ENCODE data around the gene CACNB4.
"Not testable (repeated sequence)": the region's sequence is repeated elsewhere in the genome, so short reads cannot be mapped to it uniquely, and the experiment has no call there.

Gene CACNB4

DNA sequence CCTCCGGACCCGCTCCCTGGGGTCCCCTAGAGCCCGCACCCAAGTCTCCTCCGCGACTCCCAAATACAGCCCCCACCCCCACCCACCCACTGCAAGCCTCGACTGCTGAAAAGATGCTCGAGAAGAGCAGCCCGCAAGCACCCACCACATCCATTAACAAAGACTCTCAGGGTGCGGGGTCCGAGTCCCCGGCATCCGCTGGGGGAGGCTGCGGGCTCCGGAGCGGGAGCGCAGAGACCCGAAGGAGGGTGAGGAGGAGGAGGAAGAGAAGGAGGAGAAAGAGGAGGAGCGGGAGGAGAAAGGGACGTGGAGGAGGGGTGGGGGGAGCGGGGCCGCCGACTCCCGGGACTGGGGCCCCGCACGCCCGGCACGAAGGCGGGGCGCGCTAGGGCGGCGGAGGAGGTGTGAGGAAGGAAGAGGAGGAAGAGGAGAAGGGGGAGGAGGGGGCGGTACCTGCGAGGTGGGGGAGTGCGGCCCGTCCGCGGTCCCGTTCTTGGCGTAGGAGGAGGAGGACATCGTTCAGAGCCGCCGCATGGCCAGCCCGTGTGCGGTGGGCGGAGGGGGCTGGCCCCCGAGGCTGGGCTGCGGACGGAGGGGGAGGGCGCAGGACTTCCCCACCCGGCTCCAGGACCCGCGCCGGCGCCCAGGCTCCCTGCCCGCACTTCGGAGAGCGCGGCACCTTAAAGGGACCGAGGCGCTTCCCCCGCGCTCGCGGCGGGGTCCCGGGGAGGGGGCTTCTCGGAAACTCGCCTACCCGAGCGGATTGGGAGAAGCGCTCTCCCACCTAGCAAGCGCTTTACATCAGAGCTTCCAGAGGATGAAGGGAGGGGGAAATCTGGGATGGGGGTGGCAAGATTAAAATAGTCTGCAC, at the start of gene CACNB4:
Gene CACNB4, minus strand, starts transcription at position 549 of the 871 bp plus-strand sequence.
- DNase-seq, result no peak

DNA sequence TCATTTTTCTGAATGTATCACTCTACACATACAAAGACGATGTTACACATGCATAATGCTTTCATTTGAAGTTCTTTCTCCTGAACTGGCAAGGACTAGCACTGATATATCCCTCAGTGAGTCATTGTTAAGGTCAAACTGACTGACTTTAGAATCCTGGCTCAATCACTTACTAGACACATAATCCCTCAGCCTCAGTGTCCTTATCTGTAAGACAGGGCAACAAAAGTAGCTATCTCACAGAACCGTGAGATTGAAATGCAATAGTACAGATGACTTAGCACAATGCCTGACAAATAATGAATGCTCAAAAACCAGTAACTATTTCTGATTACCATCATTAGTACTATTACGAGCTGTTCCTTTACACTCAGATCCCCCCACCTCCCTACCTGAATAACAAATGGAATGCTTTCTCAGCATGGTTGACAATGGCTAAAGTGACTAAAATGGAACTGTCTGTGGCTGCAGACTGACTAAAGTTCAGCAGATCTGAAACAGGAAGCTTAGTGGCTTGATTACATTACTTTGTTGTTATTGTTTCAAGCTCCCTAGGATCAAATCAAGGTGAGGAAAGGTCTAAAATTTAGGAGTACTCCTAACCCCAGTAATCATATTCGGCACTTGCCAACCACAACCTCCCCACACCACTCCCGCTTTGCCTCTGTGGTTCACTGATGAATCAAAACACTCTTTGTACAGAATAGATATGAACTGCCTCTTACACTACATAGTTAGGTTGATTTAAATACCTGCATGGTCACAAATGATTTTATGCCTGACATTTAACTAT, 35.8 kb upstream of the CACNB4 start:
- no peak for DNase-seq

DNA sequence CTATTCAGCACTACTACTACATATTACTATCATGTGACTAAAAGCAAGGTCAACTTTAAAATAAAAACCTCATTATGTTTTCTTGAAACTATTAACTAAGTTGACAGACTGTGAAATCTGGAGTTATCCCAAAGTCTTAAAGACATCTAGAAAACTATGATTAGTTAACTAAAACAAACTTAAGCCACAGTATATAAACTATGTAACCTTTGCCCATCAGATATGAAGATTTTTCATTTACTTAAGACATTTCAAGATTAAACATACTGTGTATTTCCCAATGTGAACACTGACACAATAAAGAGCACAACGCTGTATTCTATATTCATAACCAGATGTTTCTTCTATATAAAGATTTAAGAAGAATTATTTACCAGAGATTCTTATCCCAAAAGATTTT, 33.5 kb upstream of the CACNB4 start:
- no peak for DNase-seq

DNA sequence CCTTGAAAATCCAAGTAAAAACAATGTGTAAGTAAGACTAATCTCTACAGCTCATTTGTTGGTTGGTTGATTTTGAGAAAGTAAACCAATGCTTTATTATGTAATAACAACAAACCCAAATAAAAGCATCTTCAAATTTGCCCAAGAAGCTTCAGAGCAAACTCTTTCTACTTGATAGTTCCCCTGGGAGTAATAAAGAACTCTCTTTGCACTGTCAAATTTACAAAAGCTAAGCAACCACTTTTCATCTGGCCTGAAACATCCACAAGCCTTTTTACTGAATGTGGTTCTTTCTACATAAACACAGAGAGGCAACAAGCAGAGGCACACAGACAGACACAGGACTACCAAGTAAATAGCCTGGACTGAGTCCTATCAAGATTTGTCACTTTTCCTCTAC, 28.8 kb upstream of the CACNB4 start:
- DNase-seq, result no peak

DNA sequence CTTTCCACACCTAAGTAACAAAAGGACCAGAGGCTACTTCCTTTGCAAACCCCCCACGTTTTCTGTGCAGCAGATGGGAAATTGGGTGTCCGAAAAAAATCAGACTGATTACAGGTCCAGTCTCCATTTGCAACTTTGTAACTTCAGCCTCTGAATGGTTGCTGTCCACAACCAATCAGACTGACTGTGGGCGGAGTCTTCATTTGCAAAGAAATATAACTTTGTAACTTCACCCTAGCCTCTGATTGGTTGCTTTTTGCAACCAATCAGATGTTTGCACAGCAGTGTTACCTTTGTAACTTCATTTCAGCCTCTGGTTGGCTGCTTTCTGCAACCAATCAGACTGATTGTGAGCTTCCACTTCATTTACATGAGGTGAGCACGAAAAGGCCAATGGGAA, 27.8 kb upstream of the CACNB4 start:
- no peak for DNase-seq

DNA sequence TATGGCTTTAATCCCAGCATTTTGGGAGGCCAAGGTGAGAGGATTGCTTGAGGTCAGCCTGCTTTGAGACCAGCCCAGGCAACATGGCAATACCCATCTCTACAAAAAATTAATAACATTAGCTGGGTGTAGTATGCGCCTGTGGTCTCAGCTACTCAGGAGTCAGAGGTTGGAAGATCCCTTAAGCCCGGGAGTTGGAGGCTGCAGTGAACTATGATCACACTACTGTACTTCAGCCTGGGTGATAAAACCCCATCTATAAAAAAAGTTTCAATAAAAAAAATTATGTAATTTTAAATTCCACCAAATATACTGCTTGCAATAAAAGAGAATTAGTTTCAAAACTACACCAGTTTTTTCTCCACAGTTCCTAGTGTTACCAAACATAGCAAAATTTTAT, 23.3 kb upstream of the CACNB4 start:
- DNase-seq, result no peak

DNA sequence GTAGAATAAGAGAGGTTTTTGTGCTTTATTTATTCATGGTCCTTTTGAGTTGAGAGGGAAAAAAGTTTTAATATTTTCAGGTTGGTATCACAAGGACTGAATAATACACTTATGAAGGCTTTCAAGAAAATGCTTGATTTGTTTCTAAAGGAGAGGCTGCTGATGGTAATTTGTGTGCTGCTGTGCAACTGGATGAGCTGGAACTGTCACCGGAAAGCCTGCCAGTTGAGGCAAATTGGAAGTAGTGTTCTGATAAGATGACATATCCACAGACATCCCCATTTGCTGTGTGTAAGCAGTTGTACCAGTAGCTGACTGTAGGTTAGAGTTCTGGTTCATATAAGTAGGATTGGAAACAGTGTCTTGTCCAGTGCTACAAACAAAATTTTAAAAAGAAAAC, 21.6 kb upstream of the CACNB4 start:
- DNase-seq, result no peak

DNA sequence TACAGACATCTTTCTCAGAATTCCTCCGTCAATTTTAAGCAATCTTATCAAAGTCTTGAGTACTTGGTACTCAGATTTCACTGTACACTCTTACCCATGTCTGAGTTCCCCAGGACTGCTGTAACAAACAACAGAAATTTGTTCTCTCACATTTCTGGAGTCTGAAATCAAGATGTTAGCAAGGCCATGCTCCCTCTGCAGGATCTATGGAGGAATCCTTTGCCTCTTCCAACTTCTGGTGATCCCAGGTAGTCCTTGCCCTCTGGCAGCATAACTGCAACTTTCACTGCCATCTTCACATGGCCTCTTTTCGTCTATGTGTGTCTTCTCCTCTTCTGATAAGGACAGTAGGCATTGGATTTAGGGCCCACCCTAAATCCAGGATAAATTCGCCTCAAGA, 17.1 kb upstream of the CACNB4 start:
- no peak for DNase-seq

DNA sequence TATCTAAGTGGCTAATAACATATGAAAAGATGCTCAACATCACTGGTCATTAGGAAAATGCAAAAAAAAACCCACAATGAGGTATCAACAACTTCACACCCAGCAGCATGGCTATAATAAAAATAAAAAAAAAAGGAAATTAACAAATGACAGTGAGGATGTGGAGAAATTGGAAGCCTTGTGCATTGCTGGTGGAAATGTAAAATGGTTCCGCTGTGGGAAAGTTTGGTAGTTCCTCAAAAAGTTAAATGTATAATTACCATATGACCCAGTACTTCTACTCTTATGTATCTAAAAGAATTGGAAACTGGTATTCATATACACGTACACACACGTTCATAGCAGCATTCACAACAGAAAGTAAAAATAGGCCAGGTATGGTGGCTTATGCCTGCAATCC, 15.5 kb upstream of the CACNB4 start:
- no peak for DNase-seq

DNA sequence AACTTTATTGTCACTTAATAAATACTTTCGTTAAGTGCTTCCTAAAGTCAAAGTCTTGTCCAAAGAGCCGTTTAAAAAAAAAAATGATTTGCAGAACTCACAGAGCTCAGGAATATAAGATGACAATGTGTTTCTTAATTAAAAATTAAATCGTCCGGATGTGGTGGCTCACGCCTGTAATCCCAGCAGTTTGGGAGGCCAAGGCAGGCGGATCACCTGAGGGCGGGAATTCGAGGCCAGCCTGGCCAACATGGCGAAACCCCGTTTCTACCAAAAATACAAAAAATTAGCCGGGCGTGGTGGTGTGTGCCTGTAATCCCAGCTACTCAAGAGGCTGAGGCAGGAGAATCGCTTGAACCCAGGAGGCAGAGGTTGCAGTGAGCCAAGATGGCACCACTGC, 8.3 kb upstream of the CACNB4 start:
- not testable (repeated sequence) for DNase-seq

DNA sequence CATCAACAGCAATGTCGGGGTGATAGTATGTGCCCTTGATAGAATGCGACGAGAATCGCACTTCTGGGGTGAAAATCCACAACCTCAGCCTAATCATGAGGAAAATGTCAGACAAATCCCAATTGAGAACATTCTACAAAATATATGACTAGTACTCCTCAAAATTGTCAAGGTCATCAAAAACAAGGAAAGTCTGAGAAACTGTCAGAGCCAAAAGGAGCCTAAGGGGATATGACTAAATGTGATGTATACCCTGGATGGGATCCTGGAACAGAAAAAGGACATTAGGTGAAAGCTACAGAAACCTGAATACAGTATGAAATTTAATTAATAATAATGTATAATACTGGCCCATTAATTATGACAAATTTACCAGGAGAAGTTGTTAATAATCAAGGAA, 7.6 kb upstream of the CACNB4 start:
- no peak for DNase-seq

DNA sequence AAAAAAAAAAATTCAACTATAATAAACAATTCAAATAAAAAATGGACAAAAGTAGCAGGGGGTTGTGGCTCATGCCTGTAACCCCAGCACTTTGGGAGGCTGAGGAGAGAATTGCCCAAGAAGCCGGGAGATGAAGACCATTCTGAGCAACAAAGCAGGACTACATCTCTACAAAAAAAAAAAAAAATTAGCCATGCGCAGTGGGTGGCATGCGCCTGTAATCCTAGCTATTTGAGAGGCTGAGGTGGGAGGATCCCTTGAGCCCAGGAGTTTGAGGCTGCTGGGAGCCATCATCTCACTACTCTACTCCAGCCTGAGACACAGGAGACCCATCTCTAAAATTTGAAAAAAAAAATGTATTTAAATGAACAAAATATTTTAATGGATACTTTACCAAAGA, 4.4 kb upstream of the CACNB4 start:
- no peak for DNase-seq

DNA sequence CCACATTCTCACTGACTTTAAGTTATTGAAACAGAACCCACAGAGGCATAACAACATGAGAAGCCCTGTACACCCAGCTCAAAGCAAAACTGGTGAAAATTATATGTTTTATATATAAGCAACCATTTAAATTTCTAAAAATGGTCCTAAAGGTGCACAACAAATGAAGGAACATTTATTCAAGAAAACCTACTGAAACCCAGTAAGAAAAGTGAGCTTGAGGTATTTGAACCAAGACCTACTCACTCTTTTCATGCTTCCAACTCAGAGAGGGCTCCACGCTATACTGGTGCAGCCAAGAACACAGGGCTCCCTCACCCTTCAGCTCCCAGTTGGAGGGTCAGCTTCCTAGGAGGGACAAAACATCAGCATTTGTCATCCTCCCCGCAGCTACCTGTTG, 2.1 kb upstream of the CACNB4 start:
- no peak for DNase-seq

DNA sequence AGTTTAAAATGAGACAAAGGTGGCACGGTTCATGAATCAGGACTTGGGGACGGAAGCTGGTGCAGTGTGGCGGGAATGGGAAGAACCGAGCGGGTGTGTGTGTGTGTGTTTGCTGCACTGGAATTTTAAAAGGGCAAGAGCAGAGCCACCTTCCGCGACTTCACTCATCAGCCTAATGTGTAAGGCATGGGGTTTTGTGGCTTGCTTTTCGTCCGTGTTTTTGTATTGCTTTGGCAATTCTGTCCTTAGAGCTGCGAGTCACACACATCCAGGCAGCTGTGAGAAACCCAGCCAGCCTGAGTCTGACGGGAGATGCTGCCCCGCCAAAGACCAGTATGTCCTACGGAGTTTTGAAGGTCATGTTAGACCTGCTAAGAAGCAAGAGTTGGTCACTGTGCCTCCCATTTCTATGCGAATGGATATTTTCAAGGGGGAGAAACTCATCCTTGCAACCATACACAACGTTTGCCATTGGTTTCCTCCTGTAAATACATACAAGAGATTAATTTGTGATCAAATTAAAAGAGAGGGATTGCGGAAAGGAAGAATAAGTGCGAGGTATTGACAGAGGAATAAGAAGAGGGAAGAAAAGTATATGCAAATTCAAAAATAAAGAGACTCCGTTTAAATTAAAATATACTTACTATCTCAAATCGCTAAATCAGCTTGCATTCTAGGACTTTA, 665 bp upstream of the CACNB4 start:
- no peak for DNase-seq

DNA sequence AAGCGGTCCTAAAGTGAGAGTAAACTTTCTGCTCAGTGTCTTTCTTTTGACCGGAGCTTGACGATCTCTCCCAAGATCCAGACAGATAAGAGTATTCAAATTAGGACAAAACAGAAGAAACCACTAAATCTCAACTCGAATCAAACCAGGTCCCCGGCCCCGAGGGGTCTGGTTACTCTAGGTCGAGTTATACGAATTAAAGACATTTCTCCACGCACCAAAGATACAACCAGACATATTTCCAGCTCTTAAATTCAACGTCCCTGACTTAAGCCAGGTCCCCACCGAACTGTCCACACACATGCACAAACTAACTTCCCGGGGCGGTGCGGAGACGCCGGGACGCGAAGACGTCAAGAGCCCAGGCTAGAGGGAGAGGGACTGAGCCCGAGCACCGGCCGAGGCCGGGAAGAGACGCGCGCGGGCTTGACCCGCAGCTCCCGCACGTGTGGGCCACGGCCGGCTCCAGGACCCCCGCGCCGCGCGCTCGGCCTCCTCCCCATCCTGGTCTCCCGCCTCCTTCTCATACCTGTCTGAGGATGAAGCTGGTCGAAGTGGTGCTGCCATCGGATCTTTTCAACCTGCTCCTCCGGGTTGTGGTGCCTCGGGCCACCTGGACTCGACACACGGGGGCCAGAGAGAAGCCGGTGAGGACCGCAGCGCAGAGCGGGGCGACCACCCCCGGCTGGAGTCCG, 896 bp downstream of the CACNB4 start:
- no peak for DNase-seq

DNA sequence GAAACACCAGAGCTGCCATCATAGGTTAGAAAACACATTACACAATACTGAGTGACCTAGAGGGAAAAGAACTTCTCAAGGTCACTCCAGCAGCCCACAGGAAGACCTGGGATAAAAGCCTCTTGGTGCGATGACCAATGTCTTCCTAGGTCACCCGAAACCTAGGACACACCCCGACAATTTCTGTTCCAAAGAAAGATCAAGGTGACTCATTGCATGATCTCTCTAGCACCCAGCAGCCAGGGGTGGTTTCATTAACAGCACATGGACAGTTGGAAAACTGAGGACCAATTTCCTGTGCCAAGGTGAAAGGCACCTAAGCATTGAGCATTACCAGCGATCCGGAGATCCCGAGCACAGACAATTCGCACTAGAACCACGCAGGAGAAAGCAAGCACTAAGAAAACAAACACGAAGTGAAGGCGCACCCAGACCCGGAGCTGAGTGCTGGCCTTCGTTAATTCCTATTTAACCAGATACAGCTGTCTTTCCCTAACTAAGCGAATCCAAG, 1.5 kb downstream of the CACNB4 start:
- no peak for DNase-seq

DNA sequence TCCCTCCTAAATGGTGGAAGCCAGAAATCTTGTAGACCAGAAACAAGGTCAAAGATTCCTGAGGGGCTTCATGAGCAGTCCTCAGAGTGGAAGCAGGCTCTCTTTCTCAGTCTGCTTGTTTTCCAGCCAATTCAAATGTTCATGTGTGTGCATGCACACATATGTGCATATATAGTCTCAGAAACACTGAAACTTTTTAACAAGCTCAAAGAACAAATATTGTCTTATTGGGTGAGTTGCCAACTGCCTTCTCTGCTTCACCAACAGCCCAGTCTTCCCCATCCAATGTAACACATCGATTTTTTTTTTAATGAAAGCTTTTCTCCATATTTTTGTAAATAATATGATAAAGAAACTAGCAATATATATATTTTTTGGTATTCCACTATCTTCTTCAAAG, 3.7 kb downstream of the CACNB4 start:
- DNase-seq, result no peak

DNA sequence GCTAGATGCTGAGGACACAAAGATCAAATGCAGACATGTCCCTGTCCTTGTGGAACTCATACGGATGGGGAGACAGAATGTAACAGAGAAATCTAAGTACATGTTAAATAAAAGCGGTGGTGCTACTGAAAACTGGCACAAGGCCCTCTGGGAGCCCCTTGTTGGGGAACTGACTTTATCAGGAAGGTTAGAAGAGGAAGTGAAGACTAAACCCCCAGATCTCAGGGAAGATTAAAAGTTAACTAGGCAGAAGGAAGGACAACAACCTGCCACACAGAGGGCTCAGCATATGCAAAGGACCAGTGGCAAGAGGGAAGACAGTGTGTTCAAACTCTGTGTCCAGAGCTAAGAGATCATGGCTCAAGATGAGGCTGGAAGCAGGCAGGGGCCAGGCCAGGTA, 4.8 kb downstream of the CACNB4 start:
- no peak for DNase-seq

DNA sequence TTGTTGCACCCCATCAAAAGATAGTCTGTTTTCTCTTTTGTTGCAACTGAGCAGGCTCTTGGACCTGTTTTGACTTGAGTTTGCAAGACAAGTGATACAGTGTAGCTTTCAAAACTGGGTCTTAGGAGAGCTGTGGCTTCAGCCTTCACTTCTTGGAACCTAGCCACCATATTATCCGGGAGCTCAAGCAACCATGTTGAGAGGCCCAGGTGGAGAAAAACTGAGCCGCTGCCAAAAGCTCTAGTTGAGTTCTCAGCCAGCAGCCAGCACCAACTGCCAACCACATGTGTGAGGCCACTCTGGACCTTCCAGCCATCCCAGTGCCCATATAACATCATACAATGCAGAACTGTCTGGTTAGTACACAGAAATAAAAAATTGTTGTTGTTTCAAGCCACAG, 5.4 kb downstream of the CACNB4 start:
- DNase-seq, result no peak

DNA sequence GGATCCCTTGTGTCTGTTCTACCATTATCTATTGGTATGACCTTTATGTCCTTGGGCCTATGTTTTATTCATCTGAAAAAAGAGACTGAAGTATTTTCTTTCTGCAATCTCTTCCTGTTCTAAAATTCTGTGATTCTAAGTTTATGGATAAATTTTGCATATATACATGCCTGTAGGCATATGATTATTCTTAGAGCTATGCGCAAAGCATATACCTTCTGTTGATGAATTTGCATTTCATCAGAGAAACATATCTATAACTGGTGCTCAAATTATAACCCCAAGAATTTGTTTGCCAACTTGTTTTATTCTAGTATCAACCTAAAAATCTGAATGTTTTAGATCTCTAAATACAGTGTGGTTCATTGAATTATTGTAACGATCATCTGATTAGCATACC, 6.7 kb downstream of the CACNB4 start:
- DNase-seq, result no peak

DNA sequence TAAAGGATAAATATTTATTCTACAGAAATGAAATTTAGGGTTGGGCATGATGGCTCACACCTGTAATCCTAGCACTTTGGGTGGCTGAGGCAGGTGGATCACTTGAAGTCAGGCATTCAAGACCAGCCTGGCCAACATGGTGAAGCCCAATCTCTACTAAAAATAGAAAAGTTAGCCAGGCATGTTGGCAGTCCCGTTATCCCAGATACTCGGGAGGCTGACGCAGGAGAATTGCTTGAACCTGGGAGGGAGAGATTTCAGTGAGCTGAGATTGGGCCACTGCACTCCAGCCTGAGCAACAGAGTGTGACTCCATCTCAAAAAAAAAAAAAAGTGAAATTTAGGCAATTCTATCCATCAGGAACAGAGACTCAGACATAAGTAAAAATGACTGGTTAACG, 8.1 kb downstream of the CACNB4 start:
- DNase-seq, result not testable (repeated sequence)

DNA sequence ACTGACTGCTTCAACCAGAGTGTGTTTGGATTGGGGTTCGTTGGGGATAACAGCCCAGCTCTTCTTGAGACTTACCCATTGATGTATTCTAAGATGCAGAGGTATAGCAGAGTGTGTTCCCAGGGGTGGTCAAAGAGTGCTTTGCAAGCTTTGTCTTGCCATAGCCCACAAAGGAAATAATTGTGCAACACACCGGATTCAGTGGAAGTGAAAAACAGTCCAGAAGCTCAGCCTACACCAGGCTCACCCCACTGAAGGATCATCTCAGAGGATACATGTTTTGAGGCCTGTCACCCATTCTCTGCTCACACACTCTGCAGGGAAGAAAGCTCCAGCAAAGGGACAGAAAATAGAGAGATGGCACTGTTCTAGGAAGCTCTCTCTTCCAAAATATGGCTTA, 9.6 kb downstream of the CACNB4 start:
- no peak for DNase-seq

DNA sequence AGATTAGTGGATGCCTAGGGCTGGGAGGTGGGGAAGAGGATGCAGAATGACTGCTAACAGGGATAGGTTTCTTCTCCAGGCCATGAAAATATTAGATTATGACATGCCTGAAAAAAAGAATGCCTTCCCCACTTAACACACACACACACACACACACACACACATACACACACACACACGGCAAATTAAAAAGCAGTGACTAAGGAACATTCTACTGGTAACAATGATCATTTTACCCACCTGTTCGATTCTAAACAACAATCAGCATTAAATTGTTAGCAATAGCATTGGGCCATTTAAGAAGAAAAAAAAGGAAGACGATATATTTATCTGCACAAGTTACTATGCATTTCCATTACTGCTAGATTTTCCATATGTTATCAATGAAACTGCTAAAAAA, 10.8 kb downstream of the CACNB4 start:
- DNase-seq, result no peak
